Cardiac fibroblast (primary cell): Measurements from ENCODE around the gene ZBTB20.

Source experiments
- DNase-seq, 2 donors: peaks; one replicate each; pipeline versions ENCODE4 v3.0.0 to v3.0.0-alpha.2; 2010; ENCODE audit warnings: low read depth in 2 of 2
- H3K4me3 ChIP-seq, 2 donors: replicated peaks in 1 of 2; 1 replicate in 1 of 2; 2 replicates in 1 of 2; pipeline ENCODE4 v1.5.1; 2011; ENCODE audit warnings: low read depth in 2 of 2, low read length in 2 of 2, mild to moderate bottlenecking in 2 of 2, moderate library complexity in 1 of 2
- TF ChIP-seq, protein P1 (sequence below): IDR thresholded peaks from one replicate; pipeline ENCODE4 v1.5.1; 2011; ENCODE audit warnings: low read depth, mild to moderate bottlenecking, low read length, inconsistent platforms

The ZBTB20 gene

DNA sequence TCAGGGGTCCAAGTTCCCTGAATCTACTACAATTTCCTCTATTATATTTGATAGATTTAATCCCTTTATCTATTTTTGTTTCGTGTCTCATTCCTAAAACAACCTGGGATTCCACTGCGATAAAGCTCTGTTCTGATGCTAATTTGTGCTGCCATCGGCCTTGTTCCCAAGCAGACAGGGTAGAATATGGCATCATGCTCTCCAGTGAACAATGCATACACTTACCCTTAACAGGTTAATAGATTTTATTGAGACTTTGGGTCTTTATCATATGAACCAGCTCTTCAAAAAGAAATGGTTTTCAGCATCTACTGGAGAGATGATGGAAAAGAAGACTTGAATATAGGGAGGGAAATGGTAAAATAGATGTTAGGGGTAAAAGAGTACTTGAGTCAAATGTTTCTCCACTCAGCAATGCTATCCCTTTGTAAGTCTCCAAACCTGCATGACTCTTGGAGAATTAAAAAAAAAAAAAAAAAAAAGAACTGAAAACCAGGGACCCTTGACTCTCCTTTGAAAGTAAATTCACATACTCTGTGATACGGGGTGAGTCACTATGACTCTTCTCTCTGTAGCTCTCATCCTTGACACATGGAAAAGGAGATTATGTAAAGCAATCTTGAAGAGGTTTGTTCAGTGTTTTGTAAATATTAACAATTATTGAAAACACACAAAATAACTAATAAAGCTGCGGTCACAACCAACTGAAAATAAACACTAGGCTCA, 268.8 kb downstream of the ZBTB20 start:
- H3K4me3 ChIP-seq = no peak overlapping the region
- peak in 1 of 2 donors; percentile 54 for DNase-seq
- TF ChIP-seq, protein P1, sequence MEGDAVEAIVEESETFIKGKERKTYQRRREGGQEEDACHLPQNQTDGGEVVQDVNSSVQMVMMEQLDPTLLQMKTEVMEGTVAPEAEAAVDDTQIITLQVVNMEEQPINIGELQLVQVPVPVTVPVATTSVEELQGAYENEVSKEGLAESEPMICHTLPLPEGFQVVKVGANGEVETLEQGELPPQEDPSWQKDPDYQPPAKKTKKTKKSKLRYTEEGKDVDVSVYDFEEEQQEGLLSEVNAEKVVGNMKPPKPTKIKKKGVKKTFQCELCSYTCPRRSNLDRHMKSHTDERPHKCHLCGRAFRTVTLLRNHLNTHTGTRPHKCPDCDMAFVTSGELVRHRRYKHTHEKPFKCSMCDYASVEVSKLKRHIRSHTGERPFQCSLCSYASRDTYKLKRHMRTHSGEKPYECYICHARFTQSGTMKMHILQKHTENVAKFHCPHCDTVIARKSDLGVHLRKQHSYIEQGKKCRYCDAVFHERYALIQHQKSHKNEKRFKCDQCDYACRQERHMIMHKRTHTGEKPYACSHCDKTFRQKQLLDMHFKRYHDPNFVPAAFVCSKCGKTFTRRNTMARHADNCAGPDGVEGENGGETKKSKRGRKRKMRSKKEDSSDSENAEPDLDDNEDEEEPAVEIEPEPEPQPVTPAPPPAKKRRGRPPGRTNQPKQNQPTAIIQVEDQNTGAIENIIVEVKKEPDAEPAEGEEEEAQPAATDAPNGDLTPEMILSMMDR = no peak

DNA sequence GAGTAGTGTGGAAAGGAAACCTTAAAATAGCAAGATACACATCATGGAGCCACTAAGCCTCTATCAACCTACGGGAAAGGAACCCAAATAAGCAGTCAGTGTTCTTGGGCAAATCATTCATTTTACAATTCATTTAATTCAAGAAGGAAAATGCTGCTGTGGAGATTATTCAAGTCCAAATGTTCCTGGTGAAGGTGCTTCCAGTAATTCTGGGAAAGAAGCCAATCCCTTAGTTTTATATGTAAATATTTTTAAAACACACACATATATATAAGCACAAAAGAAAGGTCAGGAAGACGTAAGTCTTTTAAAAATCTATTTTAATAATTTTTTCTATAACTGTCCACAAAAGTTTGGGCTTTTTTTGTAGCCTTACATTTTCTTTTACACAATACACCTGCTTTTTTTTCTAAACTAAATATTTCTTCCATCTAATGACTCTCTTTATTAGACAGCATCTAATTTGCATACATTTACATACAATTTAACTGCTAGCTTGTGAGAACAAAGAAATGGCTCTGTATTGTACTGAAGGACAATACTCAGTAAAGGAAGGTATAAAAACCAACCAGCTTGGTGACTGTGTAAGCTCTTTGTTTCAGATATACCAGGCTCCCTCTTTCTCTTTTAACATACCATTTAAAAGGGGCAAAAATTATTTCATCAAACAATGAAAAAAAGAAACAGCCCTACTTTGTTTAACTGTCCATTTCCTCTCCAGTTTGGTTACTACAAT, 269.5 kb downstream of the ZBTB20 start:
- TF ChIP-seq, protein P1 = no peak
- no peak overlapping the region for H3K4me3 ChIP-seq
- no peak for DNase-seq

GRCh38 chr3:114874522-114874971, 272.5 kb downstream of the ZBTB20 start:
- no peak overlapping the region for H3K4me3 ChIP-seq
- DNase-seq = peak in 1 of 2 donors; percentile 42
- TF ChIP-seq, protein P1 = no peak

- H3K4me3 ChIP-seq = no peak overlapping the region
- no peak for DNase-seq
- TF ChIP-seq, protein P1 = no peak
Measured at GRCh38 chr3:114873591-114873990, 273.5 kb downstream of the ZBTB20 start.

- TF ChIP-seq, protein P1 = no peak
- no peak for DNase-seq
- no peak overlapping the region for H3K4me3 ChIP-seq
Measured at GRCh38 chr3:114872588-114872987, 274.5 kb downstream of the ZBTB20 start.

- peak in 1 of 2 donors; percentile 51 for DNase-seq
- no peak overlapping the region for H3K4me3 ChIP-seq
- TF ChIP-seq, protein P1 = no peak
Measured at GRCh38 chr3:114872050-114872449, 275.0 kb downstream of the ZBTB20 start.
